GM12874 (cell line): ENCODE measurements around the gene DTD1.

Source experiments
- TF ChIP-seq, protein P1 (sequence below): IDR thresholded peaks from 2 replicates; pipeline ENCODE4 v1.5.1; 2011; ENCODE audit warnings: low read depth, mild to moderate bottlenecking, control low read depth, low read length, moderate library complexity; ENCODE audit not compliant: insufficient read depth

The DTD1 gene

DNA sequence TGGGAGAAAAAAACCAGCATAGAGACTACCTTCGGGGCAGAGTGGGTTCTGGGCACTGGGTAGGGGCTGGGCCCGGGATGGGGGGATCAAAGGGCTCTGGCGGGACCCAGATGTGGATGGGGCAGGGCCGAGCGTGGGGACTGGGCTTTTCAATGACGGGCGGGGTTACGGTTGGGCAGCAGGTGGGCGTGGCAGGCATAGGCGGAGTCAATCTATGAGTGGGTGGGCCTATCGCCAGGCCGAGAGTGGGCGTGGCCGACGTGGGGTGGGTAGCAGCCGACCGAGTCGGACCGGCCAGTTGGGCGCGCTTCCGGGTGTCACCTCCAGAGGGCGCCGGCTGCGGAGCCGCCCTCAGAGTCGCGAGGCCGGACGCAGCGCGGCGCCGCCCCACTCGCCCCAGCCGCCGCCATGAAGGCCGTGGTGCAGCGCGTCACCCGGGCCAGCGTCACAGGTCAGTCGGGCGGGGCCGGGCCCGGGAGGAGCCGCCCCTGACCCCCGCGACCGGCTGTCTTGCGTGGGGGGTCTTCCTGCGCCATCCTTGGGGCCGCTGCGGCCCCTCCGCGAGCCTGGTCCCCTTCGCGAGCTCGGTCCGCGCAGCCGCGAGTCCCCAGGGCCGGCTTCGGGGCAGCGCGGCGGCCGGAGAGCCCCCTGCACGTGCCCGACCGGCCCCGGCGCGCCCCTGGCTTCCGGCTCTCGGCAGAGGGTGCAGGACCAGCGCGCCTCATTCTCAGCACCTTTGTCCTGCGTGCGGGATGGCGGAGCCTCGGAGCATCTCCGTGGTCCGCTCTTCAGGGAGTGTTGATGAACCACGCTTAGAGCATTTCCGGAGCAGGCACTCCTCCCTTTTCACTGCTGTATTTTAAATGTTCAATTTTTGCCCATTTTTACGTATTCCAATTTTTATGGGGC, at the start of gene DTD1:
DTD1 (plus strand) TSS at position 390 of the 909 bp plus-strand sequence; CDS start at position 409, 19 bp downstream.
- TF ChIP-seq, protein P1, sequence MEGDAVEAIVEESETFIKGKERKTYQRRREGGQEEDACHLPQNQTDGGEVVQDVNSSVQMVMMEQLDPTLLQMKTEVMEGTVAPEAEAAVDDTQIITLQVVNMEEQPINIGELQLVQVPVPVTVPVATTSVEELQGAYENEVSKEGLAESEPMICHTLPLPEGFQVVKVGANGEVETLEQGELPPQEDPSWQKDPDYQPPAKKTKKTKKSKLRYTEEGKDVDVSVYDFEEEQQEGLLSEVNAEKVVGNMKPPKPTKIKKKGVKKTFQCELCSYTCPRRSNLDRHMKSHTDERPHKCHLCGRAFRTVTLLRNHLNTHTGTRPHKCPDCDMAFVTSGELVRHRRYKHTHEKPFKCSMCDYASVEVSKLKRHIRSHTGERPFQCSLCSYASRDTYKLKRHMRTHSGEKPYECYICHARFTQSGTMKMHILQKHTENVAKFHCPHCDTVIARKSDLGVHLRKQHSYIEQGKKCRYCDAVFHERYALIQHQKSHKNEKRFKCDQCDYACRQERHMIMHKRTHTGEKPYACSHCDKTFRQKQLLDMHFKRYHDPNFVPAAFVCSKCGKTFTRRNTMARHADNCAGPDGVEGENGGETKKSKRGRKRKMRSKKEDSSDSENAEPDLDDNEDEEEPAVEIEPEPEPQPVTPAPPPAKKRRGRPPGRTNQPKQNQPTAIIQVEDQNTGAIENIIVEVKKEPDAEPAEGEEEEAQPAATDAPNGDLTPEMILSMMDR: peak; percentile 86

DNA sequence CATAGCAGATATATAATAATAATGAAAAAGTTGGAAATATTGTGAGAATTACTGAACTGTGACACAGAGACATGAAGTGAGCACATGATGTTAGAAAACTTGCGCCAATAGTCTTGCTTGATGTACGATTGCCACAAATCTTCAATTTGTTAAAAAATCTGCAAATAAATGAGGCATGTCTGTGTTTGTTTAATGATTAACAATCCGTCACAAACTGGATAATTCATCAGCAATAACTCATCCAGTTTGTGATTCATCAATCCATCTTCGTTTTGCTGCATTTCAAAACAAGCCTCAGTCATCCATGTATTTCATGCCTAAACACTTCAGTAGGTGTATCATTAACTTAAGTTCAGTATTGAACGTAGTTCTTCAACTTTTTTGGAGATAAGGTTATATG, 46.1 kb upstream of the DTD1 start:
- TF ChIP-seq, protein P1: no peak

DNA sequence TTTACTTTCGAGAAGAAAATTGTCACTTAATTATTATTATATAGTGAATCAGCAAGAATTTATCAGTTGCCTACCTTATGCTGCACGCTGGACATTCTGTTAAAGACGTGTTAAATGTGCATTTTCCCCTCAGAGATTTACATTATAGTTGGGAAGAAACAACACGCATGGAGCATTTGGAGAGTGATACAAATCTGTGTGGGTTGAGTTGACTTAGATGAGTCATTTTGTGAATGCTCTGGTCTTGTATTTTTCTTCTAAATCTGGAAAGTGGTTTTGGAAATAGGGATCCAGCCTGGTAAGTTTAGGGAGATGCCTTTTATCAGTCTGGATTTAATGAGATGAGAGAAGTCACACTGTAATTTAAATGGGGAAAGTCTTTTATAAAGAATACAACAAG, 44.6 kb upstream of the DTD1 start:
- TF ChIP-seq, protein P1: no peak

DNA sequence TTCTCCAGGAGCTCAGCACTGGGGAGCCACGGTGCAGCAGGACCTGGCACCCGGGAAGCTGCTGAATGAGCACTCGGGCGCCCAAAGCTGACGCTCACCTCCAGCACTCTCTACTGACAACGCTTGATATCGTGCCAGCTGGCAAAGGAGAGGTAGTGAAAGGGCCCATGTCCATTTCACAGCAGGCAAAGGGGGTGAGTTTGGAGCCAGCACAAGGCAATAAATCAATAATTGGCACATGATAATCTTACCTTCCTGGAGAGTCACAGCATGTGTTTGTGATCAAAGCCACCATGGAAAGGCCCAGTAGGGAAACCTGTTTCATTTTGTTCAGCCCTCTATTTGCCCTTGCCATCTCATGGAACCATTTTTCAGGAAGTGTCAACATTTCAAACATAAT, 43.9 kb upstream of the DTD1 start:
- TF ChIP-seq, protein P1: no peak

DNA sequence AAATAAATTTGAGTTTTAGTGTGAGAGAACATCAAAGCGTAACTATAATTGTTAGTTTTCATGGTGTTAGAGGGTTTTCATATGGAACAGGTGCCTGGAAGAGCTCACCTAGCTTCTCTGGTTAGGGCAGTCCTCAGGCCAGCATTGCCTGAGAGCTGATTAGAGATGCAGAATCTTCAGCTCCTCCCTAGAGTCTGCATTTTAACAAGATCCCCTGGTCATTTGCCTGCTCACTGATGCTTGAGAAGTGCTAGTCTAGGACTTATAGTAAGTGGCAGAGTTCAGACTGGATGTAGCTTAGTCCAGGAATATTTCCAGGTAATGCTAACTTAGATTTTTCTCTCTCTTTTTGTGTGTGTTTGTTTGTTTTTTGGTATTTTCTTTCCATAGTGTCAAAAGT, 42.3 kb upstream of the DTD1 start:
- TF ChIP-seq, protein P1: no peak

GRCh38 chr20:18548465-18548864, 39.4 kb upstream of the DTD1 start:
- TF ChIP-seq, protein P1: no peak

- TF ChIP-seq, protein P1: no peak
Measured at GRCh38 chr20:18553746-18554145, 34.1 kb upstream of the DTD1 start.
